ENCODE results near the gene SLIT3.

DNA sequence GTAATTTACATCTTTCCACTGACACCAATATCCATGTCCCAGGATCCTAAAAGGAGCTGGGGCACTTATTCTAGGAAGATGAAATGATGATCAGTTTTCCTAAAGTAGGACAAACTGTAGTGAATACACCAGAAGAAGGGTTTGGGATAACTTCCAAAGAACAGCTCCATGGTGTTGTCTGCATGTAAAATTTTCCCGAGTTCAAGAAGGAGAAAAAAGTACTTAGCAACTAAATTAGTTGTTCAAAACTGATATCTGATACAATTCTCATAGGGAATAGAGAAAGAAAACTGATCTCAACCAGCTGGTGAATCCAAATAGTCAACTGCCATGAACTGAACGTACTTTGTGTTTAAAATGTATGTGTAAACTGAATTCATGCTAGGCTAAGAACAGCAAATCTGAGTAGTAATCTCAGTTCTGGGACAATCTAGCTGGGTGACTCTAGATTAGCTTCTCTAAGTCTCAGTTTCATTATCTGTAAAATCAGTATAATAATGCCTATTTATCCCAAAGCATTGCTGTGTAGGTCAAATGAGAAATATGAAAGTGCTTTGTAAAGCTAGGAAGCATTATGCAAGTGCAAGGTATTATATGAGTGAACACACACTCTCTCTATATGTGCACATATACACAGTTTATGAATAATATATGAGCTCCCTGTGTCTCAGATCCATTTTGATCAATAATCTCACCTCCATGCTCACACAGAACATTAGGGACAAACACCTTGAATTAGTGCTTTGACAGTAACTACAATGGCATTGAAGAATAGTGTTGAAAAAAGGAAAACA, 357.7 kb downstream of the SLIT3 start:
- TF ChIP-seq, protein P1, sequence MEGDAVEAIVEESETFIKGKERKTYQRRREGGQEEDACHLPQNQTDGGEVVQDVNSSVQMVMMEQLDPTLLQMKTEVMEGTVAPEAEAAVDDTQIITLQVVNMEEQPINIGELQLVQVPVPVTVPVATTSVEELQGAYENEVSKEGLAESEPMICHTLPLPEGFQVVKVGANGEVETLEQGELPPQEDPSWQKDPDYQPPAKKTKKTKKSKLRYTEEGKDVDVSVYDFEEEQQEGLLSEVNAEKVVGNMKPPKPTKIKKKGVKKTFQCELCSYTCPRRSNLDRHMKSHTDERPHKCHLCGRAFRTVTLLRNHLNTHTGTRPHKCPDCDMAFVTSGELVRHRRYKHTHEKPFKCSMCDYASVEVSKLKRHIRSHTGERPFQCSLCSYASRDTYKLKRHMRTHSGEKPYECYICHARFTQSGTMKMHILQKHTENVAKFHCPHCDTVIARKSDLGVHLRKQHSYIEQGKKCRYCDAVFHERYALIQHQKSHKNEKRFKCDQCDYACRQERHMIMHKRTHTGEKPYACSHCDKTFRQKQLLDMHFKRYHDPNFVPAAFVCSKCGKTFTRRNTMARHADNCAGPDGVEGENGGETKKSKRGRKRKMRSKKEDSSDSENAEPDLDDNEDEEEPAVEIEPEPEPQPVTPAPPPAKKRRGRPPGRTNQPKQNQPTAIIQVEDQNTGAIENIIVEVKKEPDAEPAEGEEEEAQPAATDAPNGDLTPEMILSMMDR (IDR thresholded peaks at IDR 0.05), result no peak
- TF ChIP-seq POLR2A (IDR thresholded peaks at IDR 0.05), result no peak
- TF ChIP-seq POLR2AphosphoS5 (IDR thresholded peaks at IDR 0.05), result no peak
- TF ChIP-seq EP300 (IDR thresholded peaks at IDR 0.05), result no peak
